A673 (cell line): ENCODE results near the gene MYLK2.

ENCODE experiments used
- EZH2 ChIP-seq: fragments of 200-600 bp; sonication (generic); IDR thresholded peaks from 2 replicates; pipeline ENCODE4 v1.6.1; 2017; ENCODE audit warnings: borderline replicate concordance, low read depth, mild to moderate bottlenecking, mixed read lengths, antibody characterized with exemption, low read length; ENCODE audit not compliant: poor library complexity, severe bottlenecking
- TF ChIP-seq, protein P1 (sequence below): fragments of 300-800, 200-600 bp; sonication (generic); conservative IDR thresholded peaks from 2 replicates; pipeline ENCODE4 v1.5.1; 2017; ENCODE audit warnings: low read depth, mild to moderate bottlenecking, antibody characterized with exemption, low read length, moderate library complexity, mixed read lengths

DNA sequence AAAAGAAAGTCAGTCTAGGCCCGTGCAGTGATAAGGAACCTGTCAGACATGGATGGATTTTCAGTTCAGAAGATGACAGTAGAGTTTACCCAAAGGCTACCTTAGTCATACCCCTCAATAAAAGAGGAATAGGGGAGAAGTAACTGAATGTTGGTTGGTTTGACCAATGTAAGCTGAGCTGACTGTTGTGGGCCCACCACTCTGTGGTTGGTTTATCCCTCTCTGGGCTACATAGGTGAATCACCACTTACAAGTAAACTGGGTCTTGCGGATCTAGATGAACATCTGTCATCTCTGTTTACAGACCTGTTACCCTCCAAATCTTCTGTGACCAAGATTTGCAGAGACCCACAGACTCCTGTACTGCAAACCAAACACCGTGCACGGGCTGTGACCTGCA lies 37.2 kb upstream of the MYLK2 start:
- TF ChIP-seq, protein P1, sequence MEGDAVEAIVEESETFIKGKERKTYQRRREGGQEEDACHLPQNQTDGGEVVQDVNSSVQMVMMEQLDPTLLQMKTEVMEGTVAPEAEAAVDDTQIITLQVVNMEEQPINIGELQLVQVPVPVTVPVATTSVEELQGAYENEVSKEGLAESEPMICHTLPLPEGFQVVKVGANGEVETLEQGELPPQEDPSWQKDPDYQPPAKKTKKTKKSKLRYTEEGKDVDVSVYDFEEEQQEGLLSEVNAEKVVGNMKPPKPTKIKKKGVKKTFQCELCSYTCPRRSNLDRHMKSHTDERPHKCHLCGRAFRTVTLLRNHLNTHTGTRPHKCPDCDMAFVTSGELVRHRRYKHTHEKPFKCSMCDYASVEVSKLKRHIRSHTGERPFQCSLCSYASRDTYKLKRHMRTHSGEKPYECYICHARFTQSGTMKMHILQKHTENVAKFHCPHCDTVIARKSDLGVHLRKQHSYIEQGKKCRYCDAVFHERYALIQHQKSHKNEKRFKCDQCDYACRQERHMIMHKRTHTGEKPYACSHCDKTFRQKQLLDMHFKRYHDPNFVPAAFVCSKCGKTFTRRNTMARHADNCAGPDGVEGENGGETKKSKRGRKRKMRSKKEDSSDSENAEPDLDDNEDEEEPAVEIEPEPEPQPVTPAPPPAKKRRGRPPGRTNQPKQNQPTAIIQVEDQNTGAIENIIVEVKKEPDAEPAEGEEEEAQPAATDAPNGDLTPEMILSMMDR: no peak
- TF ChIP-seq EZH2: no peak
